Breast epithelium (tissue), 3 donors: ENCODE data around the gene ZNF618.

ENCODE experiments used
- POLR2A ChIP-seq: fragments of 450-650 bp; IDR thresholded peaks from one replicate; pipeline ENCODE4 v1.6.1; 2016; ENCODE audit warnings: antibody characterized with exemption, mild to moderate bottlenecking, moderate library complexity
- POLR2AphosphoS5 ChIP-seq, 3 donors: sonication (generic); formaldehyde crosslinking; IDR thresholded peaks; one replicate each; pipeline ENCODE4 v1.6.1; 2017; ENCODE audit warnings: antibody characterized with exemption in 3 of 3
- TF ChIP-seq, protein P1 (sequence below), 3 donors: fragments of 450-650 bp; IDR thresholded peaks; one replicate each; pipeline ENCODE4 v1.5.1; 2016 to 2017; ENCODE audit warnings: antibody characterized with exemption in 3 of 3, mild to moderate bottlenecking in 3 of 3, moderate library complexity in 3 of 3

DNA sequence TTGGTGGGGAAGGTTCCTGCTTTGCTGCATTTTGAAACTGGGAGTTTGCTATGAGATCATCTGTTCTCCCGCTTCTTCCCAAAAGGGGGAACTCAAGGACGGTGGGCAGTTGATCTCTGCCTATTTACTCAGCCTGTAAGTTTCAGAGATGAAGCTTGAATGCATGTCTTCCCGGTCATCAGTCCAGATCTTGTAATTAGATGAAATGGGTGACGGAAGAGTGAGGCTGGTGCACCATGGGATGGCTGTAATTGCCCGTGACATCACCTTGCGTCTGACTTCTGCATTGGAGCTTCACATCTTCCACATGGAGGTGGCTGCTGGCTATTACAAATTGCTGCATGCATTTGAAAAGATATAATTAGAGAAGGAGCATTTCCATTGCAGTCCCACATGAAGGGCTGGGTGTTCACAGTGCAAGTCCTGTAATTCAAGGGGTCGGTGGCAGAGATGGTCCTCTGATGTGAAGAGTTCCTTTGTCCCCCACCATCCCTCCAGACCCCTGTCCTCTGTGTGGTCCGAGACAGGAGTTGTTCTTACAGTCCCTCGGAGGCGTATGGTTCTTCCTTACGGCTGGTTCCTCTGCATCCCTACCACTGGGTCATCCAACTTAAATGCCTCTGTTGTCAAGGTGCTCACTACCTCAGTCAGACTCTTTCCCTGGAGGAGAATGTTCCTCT lies 72.9 kb downstream of the ZNF618 start:
- TF ChIP-seq, protein P1, sequence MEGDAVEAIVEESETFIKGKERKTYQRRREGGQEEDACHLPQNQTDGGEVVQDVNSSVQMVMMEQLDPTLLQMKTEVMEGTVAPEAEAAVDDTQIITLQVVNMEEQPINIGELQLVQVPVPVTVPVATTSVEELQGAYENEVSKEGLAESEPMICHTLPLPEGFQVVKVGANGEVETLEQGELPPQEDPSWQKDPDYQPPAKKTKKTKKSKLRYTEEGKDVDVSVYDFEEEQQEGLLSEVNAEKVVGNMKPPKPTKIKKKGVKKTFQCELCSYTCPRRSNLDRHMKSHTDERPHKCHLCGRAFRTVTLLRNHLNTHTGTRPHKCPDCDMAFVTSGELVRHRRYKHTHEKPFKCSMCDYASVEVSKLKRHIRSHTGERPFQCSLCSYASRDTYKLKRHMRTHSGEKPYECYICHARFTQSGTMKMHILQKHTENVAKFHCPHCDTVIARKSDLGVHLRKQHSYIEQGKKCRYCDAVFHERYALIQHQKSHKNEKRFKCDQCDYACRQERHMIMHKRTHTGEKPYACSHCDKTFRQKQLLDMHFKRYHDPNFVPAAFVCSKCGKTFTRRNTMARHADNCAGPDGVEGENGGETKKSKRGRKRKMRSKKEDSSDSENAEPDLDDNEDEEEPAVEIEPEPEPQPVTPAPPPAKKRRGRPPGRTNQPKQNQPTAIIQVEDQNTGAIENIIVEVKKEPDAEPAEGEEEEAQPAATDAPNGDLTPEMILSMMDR (IDR thresholded peaks at IDR 0.05), result no peak
- TF ChIP-seq POLR2AphosphoS5 (IDR thresholded peaks at IDR 0.05) (no peak), POLR2A (no peak)
